Measurements from ENCODE around the gene TRAPPC1. TPM values are rescaled to one million over a fixed set of nuclear protein-coding genes. Genes with fewer than 3 reads are reported as not detected.
A peak's percentile ranks its signal among the peaks of the same experiment; 100 is the strongest.

Gene TRAPPC1
- total and polyA plus RNA-seq, 2 of the 8 experiments (the other 6 are each of a cell fraction or from before 2014, with no cell fraction given): 114 to 170 TPM

GRCh38 chr17:7929158-7930023 is 2.4 kb downstream of the TRAPPC1 start, which contains the start of gene KCNAB3 (continued):
- no peak for TF ChIP-seq CHD7 (IDR thresholded peaks at IDR 0.05; ENCODE audit: insufficient replicate concordance, low read length)
- peak; percentile 41 for TF ChIP-seq RNF2 (IDR thresholded peaks at IDR 0.05; ENCODE audit: borderline replicate concordance, low read depth, low read length, missing control alignments, poor library complexity, severe bottlenecking)
- no peak for TF ChIP-seq BACH1 (IDR thresholded peaks at IDR 0.05; ENCODE audit: low read length)
- TF ChIP-seq EZH2 (IDR thresholded peaks at IDR 0.05; ENCODE audit: low read depth, low read length, severe bottlenecking): peak; percentile 44
- TF ChIP-seq POLR2A (IDR thresholded peaks at IDR 0.05; ENCODE audit: control extremely low read depth in 1 of 2, low read depth in 2 of 2, low read length in 2 of 2): 0 out of 3 replicates have a peak, but pooled peaks of 1 of the 2 experiments have one; percentile 23
- TF ChIP-seq SP1 (IDR thresholded peaks at IDR 0.05; ENCODE audit: low read depth, low read length): 0 out of 2 replicates have a peak, but pooled peaks have one; percentile 22
